Ascending aorta (tissue), 2 donors: ENCODE results near the gene DOCK2. TPM values are rescaled to one million over a fixed set of nuclear protein-coding genes. Genes with fewer than 3 reads are reported as not detected.

Experiments used
- DNase-seq, 2 donors: peaks; one replicate each; pipeline ENCODE4 v3.0.0-alpha.2; 2019; ENCODE audit warnings: low spot score in 2 of 2
- H3K27ac ChIP-seq, 2 donors: fragments of 200-600 bp; sonication (generic); one replicate each; pipeline ENCODE4 v1.5.1; 2016 to 2017; ENCODE audit warnings: mild to moderate bottlenecking in 1 of 2
- H3K27me3 ChIP-seq: fragments of 200-600 bp; sonication (generic); one replicate; pipeline ENCODE4 v1.5.1; 2017
- H3K36me3 ChIP-seq, 2 donors: fragments of 200-600 bp; sonication (generic); one replicate each; pipeline ENCODE4 v1.5.1; 2016
- H3K4me1 ChIP-seq, 2 donors: fragments of 200-600 bp; sonication (generic); one replicate each; pipeline ENCODE4 v1.5.1; 2016 to 2017; ENCODE audit warnings: mild to moderate bottlenecking in 1 of 2
- H3K4me3 ChIP-seq, 2 donors: fragments of 200-600 bp; sonication (generic); one replicate each; pipeline ENCODE4 v1.5.1; 2016 to 2017; ENCODE audit warnings: mild to moderate bottlenecking in 1 of 2
- H3K9me3 ChIP-seq, 2 donors: fragments of 200-600 bp; sonication (generic); one replicate each; pipeline ENCODE4 v1.5.1; 2016
- intact Hi-C: fragments of 100-400 bp; cut with DNase I; formaldehyde crosslinking; loops from one replicate; pipeline ENCODE4 v1.15.1; 2023
- total RNA-seq: library from RNA; depleted of rRNA; stranded (reverse); fragments of >200 nt; gene quantifications from one replicate; pipeline ENCODE4 v1.1.0, GENCODE V29; 2016
- TF ChIP-seq, protein P1 (sequence below), 3 experiments: fragments of 200-600 bp in 2 of 3; fragments of 450-650 bp in 1 of 3; sonication (generic) in 2 of 3; IDR thresholded peaks; one replicate each; pipeline ENCODE4 v1.5.1; 2016 to 2019; ENCODE audit warnings: antibody characterized with exemption in 3 of 3, mild to moderate bottlenecking in 1 of 3, moderate library complexity in 1 of 3

Gene DOCK2
- 33.1 TPM for total RNA-seq

DNA sequence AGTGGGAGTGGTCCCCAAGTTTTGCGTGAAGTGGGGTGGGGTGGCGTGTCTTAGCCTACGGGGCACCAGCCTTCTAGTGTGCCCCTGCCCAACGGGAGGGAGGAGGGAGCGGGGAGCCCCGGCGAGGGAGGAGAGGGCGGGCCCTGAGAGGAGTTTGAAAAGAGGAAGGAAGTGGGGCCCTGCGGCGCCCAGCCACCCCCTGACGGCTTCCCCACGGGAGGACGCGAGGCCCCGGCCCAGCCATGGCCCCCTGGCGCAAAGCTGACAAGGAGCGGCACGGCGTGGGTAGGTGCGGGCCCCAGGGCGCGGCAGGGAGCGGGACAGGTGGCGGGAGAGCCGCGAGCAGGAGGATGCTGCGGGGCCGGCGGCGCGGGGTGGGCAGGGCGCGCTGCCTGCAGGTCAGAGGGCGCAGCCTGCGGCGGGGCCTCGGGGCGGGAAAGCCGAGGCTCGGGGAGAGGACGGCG, at the start of gene DOCK2:
TSS of gene DOCK2 (plus strand) at position 191 of the 464 bp plus-strand sequence. CDS start at position 243, 52 bp downstream.
- intact Hi-C loops, result no loop called here
- peak in 1 of 2 donors; percentile 72 for DNase-seq
- H3K27ac ChIP-seq, result peak within 1 kb of the TSS in 1 of 2 donors; percentile 55

DNA sequence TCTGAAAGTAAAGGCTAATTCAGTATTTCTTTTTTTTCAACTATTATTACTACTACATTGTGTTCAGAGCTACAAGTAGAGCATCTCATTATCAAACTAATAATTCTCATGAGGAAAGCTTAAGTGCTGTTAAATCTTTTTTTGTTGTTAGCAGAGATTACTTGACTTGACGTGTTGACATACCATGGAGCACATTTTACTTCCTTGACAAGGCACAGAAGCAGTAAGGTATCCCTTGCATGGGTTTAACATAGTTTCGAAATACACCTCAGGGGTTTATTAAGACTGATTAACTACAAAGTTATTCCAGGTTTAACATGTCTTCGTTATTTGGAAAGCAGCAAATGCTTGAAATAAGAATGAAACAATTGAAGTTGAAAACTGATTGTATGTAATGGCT, 46.5 kb upstream of the DOCK2 start:
- H3K36me3 ChIP-seq, result peaks cover 17 to 34% of the 10 kb centered on the region in 2 donors

More for the DNA sequence above, at the start of gene DOCK2:
- H3K4me3 ChIP-seq, result peak within 1 kb of the TSS; percentile 46 to 65
- no peaks in the 10 kb centered on the region for H3K4me1 ChIP-seq
- TF ChIP-seq, protein P1, sequence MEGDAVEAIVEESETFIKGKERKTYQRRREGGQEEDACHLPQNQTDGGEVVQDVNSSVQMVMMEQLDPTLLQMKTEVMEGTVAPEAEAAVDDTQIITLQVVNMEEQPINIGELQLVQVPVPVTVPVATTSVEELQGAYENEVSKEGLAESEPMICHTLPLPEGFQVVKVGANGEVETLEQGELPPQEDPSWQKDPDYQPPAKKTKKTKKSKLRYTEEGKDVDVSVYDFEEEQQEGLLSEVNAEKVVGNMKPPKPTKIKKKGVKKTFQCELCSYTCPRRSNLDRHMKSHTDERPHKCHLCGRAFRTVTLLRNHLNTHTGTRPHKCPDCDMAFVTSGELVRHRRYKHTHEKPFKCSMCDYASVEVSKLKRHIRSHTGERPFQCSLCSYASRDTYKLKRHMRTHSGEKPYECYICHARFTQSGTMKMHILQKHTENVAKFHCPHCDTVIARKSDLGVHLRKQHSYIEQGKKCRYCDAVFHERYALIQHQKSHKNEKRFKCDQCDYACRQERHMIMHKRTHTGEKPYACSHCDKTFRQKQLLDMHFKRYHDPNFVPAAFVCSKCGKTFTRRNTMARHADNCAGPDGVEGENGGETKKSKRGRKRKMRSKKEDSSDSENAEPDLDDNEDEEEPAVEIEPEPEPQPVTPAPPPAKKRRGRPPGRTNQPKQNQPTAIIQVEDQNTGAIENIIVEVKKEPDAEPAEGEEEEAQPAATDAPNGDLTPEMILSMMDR (IDR thresholded peaks at IDR 0.05), result no peak
- peaks cover 17% of the 10 kb centered on the region for H3K27me3 ChIP-seq
- H3K9me3 ChIP-seq, result no peaks in the 10 kb centered on the region
- no peaks in the 10 kb centered on the region for H3K36me3 ChIP-seq

DNA sequence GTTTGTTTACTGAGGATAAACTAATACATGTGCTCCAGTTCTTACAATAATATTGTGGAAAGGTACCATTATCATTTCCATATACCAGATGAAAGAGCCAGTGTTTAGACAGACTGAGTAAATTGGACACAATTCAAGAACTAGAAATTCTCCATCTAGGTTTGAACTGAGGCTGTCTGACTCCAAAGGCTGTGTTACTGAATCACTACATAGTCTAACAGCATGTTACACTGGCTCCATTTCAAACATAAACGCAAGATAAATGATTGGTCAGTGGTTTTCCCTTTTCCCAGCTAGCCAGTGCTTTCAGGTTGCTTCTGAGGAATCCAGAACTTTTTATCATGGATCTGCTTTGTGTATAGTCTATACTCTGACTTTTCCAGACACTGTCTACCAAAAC, 45.4 kb upstream of the DOCK2 start:
- Histone ChIP-seq H3K27ac (no peak overlapping the region), H3K27me3 (no peaks in the 10 kb centered on the region), H3K4me3 (no peak overlapping the region), H3K36me3 (peaks cover 17 to 42% of the 10 kb centered on the region in 2 donors), H3K4me1 (no peaks in the 10 kb centered on the region), H3K9me3 (no peaks in the 10 kb centered on the region)
- DNase-seq, result no peak
- TF ChIP-seq, protein P1 (IDR thresholded peaks at IDR 0.05), result no peak
- intact Hi-C loops, result no loop called here

More for the DNA sequence above, 46.5 kb upstream of the DOCK2 start:
- Histone ChIP-seq H3K9me3 (no peaks in the 10 kb centered on the region), H3K27ac (no peak overlapping the region), H3K4me1 (no peaks in the 10 kb centered on the region), H3K4me3 (no peak overlapping the region), H3K27me3 (no peaks in the 10 kb centered on the region)
- intact Hi-C loops, result no loop called here
- TF ChIP-seq, protein P1 (IDR thresholded peaks at IDR 0.05), result no peak
- no peak for DNase-seq

DNA sequence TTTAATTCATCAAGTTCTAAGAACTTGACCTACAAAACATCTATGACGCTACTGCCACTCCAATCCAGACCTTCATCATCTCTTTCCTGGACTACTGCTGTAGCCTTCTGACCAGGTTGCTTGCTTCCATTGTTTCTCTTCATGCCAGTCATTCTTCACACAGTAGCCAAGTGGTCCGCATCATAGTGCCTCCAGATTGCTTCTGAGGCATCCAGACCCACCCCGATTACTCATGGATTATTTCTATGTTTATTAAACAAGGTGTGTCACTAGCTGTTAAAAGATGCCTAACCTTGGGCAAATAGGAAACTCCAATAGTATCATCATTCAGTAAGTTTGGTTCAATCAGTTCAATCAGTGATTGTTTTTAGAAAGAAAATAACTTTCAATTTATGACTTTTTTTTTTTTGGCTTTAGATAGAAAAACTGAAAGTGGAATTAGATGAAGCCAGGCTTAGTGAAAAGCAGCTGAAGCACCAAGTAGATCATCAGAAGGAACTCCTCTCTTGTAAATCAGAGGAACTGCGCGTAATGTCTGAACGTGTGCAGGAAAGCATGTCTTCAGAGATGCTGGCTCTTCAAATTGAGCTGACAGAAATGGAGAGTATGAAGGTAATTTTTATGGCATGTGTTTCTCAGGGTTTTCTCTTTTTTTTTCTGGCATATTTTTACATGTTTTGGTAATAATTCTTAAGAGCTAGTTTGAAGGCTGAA, 44.0 kb upstream of the DOCK2 start:
- TF ChIP-seq, protein P1 (IDR thresholded peaks at IDR 0.05), result no peak
- Histone ChIP-seq H3K27me3 (no peaks in the 10 kb centered on the region), H3K4me1 (no peaks in the 10 kb centered on the region), H3K36me3 (peaks cover 17 to 47% of the 10 kb centered on the region in 2 donors), H3K27ac (no peak overlapping the region), H3K4me3 (no peak overlapping the region), H3K9me3 (no peaks in the 10 kb centered on the region)
- DNase-seq, result no peak
- intact Hi-C loops, result no loop called here

DNA sequence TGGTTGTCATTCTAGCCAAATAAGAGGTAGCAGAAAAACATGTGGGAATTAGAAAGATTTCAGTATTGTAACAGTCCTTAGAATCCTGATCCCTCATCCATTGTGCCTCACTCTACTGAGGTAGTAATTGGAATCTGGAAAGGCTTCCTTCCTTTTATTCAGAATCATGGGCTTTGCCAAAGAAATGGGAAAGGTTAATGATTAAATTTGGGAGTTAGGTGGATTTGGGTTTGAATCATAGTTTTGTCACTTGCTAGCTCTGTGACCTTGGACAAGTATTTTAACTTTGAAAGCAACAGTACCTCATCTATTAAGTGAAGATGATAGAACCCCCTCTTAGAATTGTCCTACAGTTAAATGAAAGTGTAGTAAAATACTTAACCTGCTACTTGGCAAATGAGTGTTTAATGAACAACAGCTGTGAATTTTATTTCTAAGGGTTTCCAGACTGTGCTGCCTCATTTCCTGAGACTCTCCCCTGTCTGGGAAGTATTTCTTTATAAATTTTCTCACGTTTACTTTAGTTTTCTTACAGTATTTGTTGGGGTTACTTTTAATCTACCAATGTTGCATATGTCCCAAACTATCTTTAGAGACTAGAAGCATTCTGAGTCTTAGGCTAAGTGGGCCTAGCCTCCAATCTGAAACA, 41.8 kb upstream of the DOCK2 start:
- Histone ChIP-seq H3K4me1 (no peaks in the 10 kb centered on the region), H3K27me3 (no peaks in the 10 kb centered on the region), H3K36me3 (peaks cover 15 to 59% of the 10 kb centered on the region in 2 donors), H3K4me3 (no peak overlapping the region), H3K9me3 (no peaks in the 10 kb centered on the region), H3K27ac (no peak overlapping the region)
- no peak for DNase-seq
- TF ChIP-seq, protein P1 (IDR thresholded peaks at IDR 0.05), result no peak
- intact Hi-C loops, result no loop called here
